H1 (cell line): Measurements from ENCODE around the gene FAM53A. TPM values are rescaled to one million over a fixed set of nuclear protein-coding genes. Genes with fewer than 3 reads are reported as not detected.

Experiments used
- ATF2 ChIP-seq: IDR thresholded peaks from 2 replicates; pipeline ENCODE4 v1.6.1; 2012; ENCODE audit warnings: low read length, inconsistent platforms
- BACH1 ChIP-seq: IDR thresholded peaks from 2 replicates; pipeline ENCODE4 v1.6.1; 2012; ENCODE audit warnings: low read length, improper control_type of control experiment
- CBX5 ChIP-seq: fragments of 300-800, 300-1000 bp; sonication (generic); IDR thresholded peaks from 2 replicates; pipeline ENCODE4 v1.7.1; 2016; ENCODE audit warnings: antibody characterized with exemption, low read length, low read depth
- CHD1 ChIP-seq: IDR thresholded peaks from 2 replicates; pipeline ENCODE4 v1.6.1; 2012; ENCODE audit warnings: low read depth, low read length, improper control_type of control experiment
- EP300 ChIP-seq, 2 experiments: IDR thresholded peaks; 1 replicate in 1 of 2; 2 replicates in 1 of 2; pipeline ENCODE4 v1.6.1; 2011 to 2012; ENCODE audit warnings: low read depth in 2 of 2, low read length in 2 of 2, mild to moderate bottlenecking in 2 of 2, borderline replicate concordance in 1 of 2, inconsistent platforms in 1 of 2, moderate library complexity in 1 of 2
- GTF2F1 ChIP-seq: IDR thresholded peaks from 2 replicates; pipeline ENCODE4 v1.6.1; 2012; ENCODE audit warnings: low read depth, low read length, improper control_type of control experiment, borderline replicate concordance
- POLR2A ChIP-seq, 2 experiments: IDR thresholded peaks; 1 replicate in 1 of 2; 2 replicates in 1 of 2; pipeline ENCODE4 v1.6.1; 2011; ENCODE audit warnings: low read depth in 2 of 2, low read length in 2 of 2, mild to moderate bottlenecking in 2 of 2; ENCODE audit errors: control extremely low read depth in 1 of 2
- RXRA ChIP-seq: IDR thresholded peaks from 2 replicates; pipeline ENCODE4 v1.6.1; 2011; ENCODE audit warnings: low read depth, mild to moderate bottlenecking, low read length, moderate library complexity; ENCODE audit not compliant: insufficient read depth
- SIRT6 ChIP-seq: IDR thresholded peaks from one replicate; pipeline ENCODE4 v1.7.1; 2012; ENCODE audit warnings: low read length, inconsistent platforms
- TEAD4 ChIP-seq: IDR thresholded peaks from 2 replicates; pipeline ENCODE4 v1.6.1; 2012; ENCODE audit warnings: low read depth, low read length, inconsistent platforms, mixed read lengths
- USF2 ChIP-seq: IDR thresholded peaks from 2 replicates; pipeline ENCODE4 v1.6.1; 2011; ENCODE audit warnings: low read length, improper control_type of control experiment
- polyA plus RNA-seq, 7 experiments: library from polyadenylated mRNA; depleted of rRNA in 3 of 7; stranded (reverse) in 5 of 7; unstranded in 2 of 7; fragments of >200 nt in 5 of 7; fragments of 200-250 nt in 2 of 7; gene quantifications; 1 replicate in 5 of 7; 2 replicates in 1 of 7; 4 replicates in 1 of 7; pipeline versions ENCODE4 v1.2.1 to v1.2.3, GENCODE V29; 2011 to 2013; ENCODE audit warnings: missing spikeins in 2 of 7, mixed read lengths in 2 of 7
- total RNA-seq: library from RNA; stranded (reverse); fragmentation: NEBNext Ultra II Directional; extraction: Animal tissue kit (Norgen Biotek cat#: 25700); gene quantifications from 2 replicates; pipeline ENCODE4 v1.2.1, GENCODE V29; 2021

Gene FAM53A
- total and polyA plus RNA-seq, 2 of the 8 experiments (the other 6 are each of a cell fraction or from before 2014, with no cell fraction given), result 1.9 to 2.0 TPM

GRCh38 chr4:1728061-1728980 is 44.2 kb upstream of the FAM53A start (continued):
- TF ChIP-seq POLR2A (IDR thresholded peaks at IDR 0.05; ENCODE audit: control extremely low read depth in 1 of 2, low read depth in 2 of 2, low read length in 2 of 2) (no peak), TEAD4 (no peak), ATF2 (no peak), CBX5 (no peak), SIRT6 (no peak), USF2 (no peak), EP300 (IDR thresholded peaks at IDR 0.05; ENCODE audit: borderline replicate concordance in 1 of 2, low read depth in 2 of 2, low read length in 2 of 2) (no peak), RXRA (no peak), GTF2F1 (no peak), BACH1 (no peak), CHD1 (no peak)
